Thoracic aorta (tissue), 2 donors: ENCODE results near the gene RAB5IF. TPM values are rescaled to one million over a fixed set of nuclear protein-coding genes. Genes with fewer than 3 reads are reported as not detected.
"Not testable (repeated sequence)": the region's sequence is repeated elsewhere in the genome, so short reads cannot be mapped to it uniquely, and the experiment has no call there.

Experiments used
- ATAC-seq: fragments of 150-250 bp; one replicate; pipeline ENCODE4 v1.8.0; 2017; ENCODE audit warnings: low read depth; ENCODE audit not compliant: insufficient number of reproducible peaks, low FRiP score
- DNase-seq: peaks from one replicate; pipeline ENCODE4 v3.0.0-alpha.2; 2020; ENCODE audit warnings: low spot score
- H3K27ac ChIP-seq, 2 donors: fragments of 200-600 bp; sonication (generic); 1 replicate in 1 of 2; 2 replicates in 1 of 2; pipeline ENCODE4 v1.5.1; 2016; ENCODE audit warnings: mild to moderate bottlenecking in 2 of 2, moderate library complexity in 2 of 2
- H3K27me3 ChIP-seq: fragments of 200-600 bp; sonication (generic); replicated peaks from 2 replicates; pipeline ENCODE4 v1.6.0; 2016; ENCODE audit warnings: mild to moderate bottlenecking; ENCODE audit not compliant: insufficient read depth
- H3K36me3 ChIP-seq: fragments of 200-600 bp; sonication (generic); one replicate; pipeline ENCODE4 v1.5.1; 2016
- H3K4me1 ChIP-seq, 2 donors: fragments of 200-600 bp; sonication (generic); 1 replicate in 1 of 2; 2 replicates in 1 of 2; pipeline versions ENCODE4 v1.5.1 to v1.6.0; 2016; ENCODE audit warnings: low read depth in 2 of 2, mild to moderate bottlenecking in 1 of 2; ENCODE audit not compliant: control insufficient read depth in 1 of 2
- H3K4me3 ChIP-seq: fragments of 200-600 bp; sonication (generic); 2 replicates; pipeline ENCODE4 v1.5.1; 2016; ENCODE audit warnings: mild to moderate bottlenecking
- H3K9me3 ChIP-seq: fragments of 200-600 bp; sonication (generic); 2 replicates; pipeline ENCODE4 v1.5.1; 2016
- CTCF ChIP-seq: fragments of 200-600 bp; sonication (generic); IDR thresholded peaks from one replicate; pipeline ENCODE4 v1.5.1; 2019; ENCODE audit warnings: antibody characterized with exemption
- total RNA-seq, 2 donors: library from RNA; depleted of rRNA; stranded (reverse); fragments of >200 nt; gene quantifications; one replicate each; pipeline versions ENCODE4 v1.1.0 to v1.2.3, GENCODE V29; 2016

RAB5IF gene
- total RNA-seq, 2 donors from 2014 or later = 52.0 to 72.1 TPM

GRCh38 chr20:36632487-36633284 is 27.1 kb downstream of the RAB5IF start:
- no peaks in the 10 kb centered on the region for H3K36me3 ChIP-seq
- no peaks in the 10 kb centered on the region for H3K4me1 ChIP-seq
- no peaks in the 10 kb centered on the region for H3K9me3 ChIP-seq
- H3K27me3 ChIP-seq = no peaks in the 10 kb centered on the region
- H3K27ac ChIP-seq = no peak overlapping the region
- no peak overlapping the region for H3K4me3 ChIP-seq
- no peak for TF ChIP-seq CTCF
- ATAC-seq (no peak), DNase-seq (no peak)

GRCh38 chr20:36633285-36633772 is 27.8 kb downstream of the RAB5IF start:
- TF ChIP-seq CTCF = no peak
- DNase-seq (no peak), ATAC-seq (no peak)
- Histone ChIP-seq H3K4me3 (no peak overlapping the region), H3K9me3 (no peaks in the 10 kb centered on the region), H3K27me3 (no peaks in the 10 kb centered on the region), H3K4me1 (no peaks in the 10 kb centered on the region), H3K27ac (no peak overlapping the region), H3K36me3 (no peaks in the 10 kb centered on the region)

GRCh38 chr20:36634342-36634741 is 28.8 kb downstream of the RAB5IF start:
- H3K4me1 ChIP-seq = no peaks in the 10 kb centered on the region
- no peak overlapping the region for H3K27ac ChIP-seq
- no peak for TF ChIP-seq CTCF
- ATAC-seq (no peak), DNase-seq (no peak)
- no peak overlapping the region for H3K4me3 ChIP-seq
- H3K9me3 ChIP-seq = no peaks in the 10 kb centered on the region
- H3K27me3 ChIP-seq = no peaks in the 10 kb centered on the region
- no peaks in the 10 kb centered on the region for H3K36me3 ChIP-seq

GRCh38 chr20:36638876-36639400 is 33.4 kb downstream of the RAB5IF start:
- not testable (repeated sequence) for H3K27ac ChIP-seq, H3K36me3 ChIP-seq, ATAC-seq, H3K4me1 ChIP-seq, H3K27me3 ChIP-seq, H3K4me3 ChIP-seq, H3K9me3 ChIP-seq, DNase-seq

- no peak for ATAC-seq
- no peak for DNase-seq
- no peak overlapping the region for H3K27ac ChIP-seq
- no peaks in the 10 kb centered on the region for H3K27me3 ChIP-seq
- TF ChIP-seq CTCF = no peak
- no peaks in the 10 kb centered on the region for H3K9me3 ChIP-seq
- H3K4me1 ChIP-seq = no peaks in the 10 kb centered on the region
- H3K4me3 ChIP-seq = no peak overlapping the region
- no peaks in the 10 kb centered on the region for H3K36me3 ChIP-seq
These were observed 35.9 kb downstream of the RAB5IF start for GRCh38 chr20:36641506-36641843.
